Osteoblast (primary cell): Measurements from ENCODE around the gene TMEM108. TPM values are rescaled to one million over a fixed set of nuclear protein-coding genes. Genes with fewer than 3 reads are reported as not detected.
A peak's percentile ranks its signal among the peaks of the same experiment; 100 is the strongest.

Experiments
- DNase-seq: peaks from one replicate; pipeline ENCODE4 v3.0.0; 2011; ENCODE audit warnings: low spot score, mixed read lengths; ENCODE audit not compliant: insufficient read length; ENCODE audit errors: missing footprints
- H2AFZ ChIP-seq: 2 replicates; pipeline ENCODE4 v1.6.0; 2011; ENCODE audit warnings: mild to moderate bottlenecking, low read length
- H3K27ac ChIP-seq: 2 replicates; pipeline ENCODE4 v1.5.1; 2011; ENCODE audit warnings: mild to moderate bottlenecking, low read depth, low read length, moderate library complexity
- H3K27me3 ChIP-seq: 2 replicates; pipeline ENCODE4 v1.6.0; 2012; ENCODE audit warnings: mild to moderate bottlenecking, control low read depth, inconsistent platforms, low read length, moderate library complexity; ENCODE audit not compliant: insufficient read depth
- H3K36me3 ChIP-seq: 2 replicates; pipeline ENCODE4 v1.5.1; 2011; ENCODE audit warnings: mild to moderate bottlenecking, low read length, control low read depth, moderate library complexity; ENCODE audit not compliant: insufficient read depth
- H3K4me1 ChIP-seq: 2 replicates; pipeline ENCODE4 v1.5.1; 2011; ENCODE audit warnings: mild to moderate bottlenecking, low read length, control low read depth, moderate library complexity; ENCODE audit not compliant: insufficient read depth
- H3K4me2 ChIP-seq: 2 replicates; pipeline ENCODE4 v1.6.0; 2011; ENCODE audit warnings: mild to moderate bottlenecking, low read length; ENCODE audit not compliant: insufficient read depth
- H3K4me3 ChIP-seq: fragments of 200-600 bp; sonication (generic); 3 replicates; pipeline ENCODE4 v1.5.1; 2012; ENCODE audit warnings: mild to moderate bottlenecking, low read length, inconsistent platforms; ENCODE audit not compliant: insufficient read depth
- H3K79me2 ChIP-seq: 2 replicates; pipeline ENCODE4 v1.6.0; 2012; ENCODE audit warnings: mild to moderate bottlenecking, low read length, control low read depth, inconsistent platforms; ENCODE audit not compliant: insufficient read depth
- H3K9me3 ChIP-seq: 2 replicates; pipeline ENCODE4 v1.5.1; 2011; ENCODE audit warnings: low read depth, low read length, control low read depth
- H4K20me1 ChIP-seq: 2 replicates; pipeline ENCODE4 v1.6.0; 2012; ENCODE audit warnings: mild to moderate bottlenecking, low read length, control low read depth; ENCODE audit not compliant: insufficient read depth
- CTCF ChIP-seq: IDR thresholded peaks from 2 replicates; pipeline ENCODE4 v1.5.1; 2011; ENCODE audit warnings: mild to moderate bottlenecking, low read depth, low read length, moderate library complexity; ENCODE audit errors: extremely low read depth
- total RNA-seq: library from RNA; depleted of rRNA; stranded (reverse); fragments of >200 nt; gene quantifications from 2 replicates; pipeline ENCODE4 v1.2.3, GENCODE V29; 2012

TMEM108 gene
- total RNA-seq, 1 donor = 0.36 TPM

GRCh38 chr3:133032301-133032700 is 5.9 kb upstream of the TMEM108 start:
- DNase-seq = no peak
- Histone ChIP-seq H3K27ac (no peak overlapping the region), H4K20me1 (no peaks in the 10 kb centered on the region), H3K27me3 (peaks cover 17% of the 10 kb centered on the region), H3K36me3 (no peaks in the 10 kb centered on the region), H3K79me2 (no peaks in the 10 kb centered on the region), H2AFZ (no peak overlapping the region), H3K9me3 (no peaks in the 10 kb centered on the region), H3K4me2 (no peak overlapping the region), H3K4me1 (no peaks in the 10 kb centered on the region), H3K4me3 (no peak overlapping the region)
- TF ChIP-seq CTCF = no peak

- TF ChIP-seq CTCF = no peak
- Histone ChIP-seq H3K36me3 (no peaks in the 10 kb centered on the region), H2AFZ (peak overlapping the region; percentile 76), H3K27ac (no peak overlapping the region), H3K79me2 (no peaks in the 10 kb centered on the region), H3K4me3 (no peak overlapping the region), H3K27me3 (peaks cover 47% of the 10 kb centered on the region), H4K20me1 (no peaks in the 10 kb centered on the region), H3K9me3 (no peaks in the 10 kb centered on the region), H3K4me1 (peaks cover 4% of the 10 kb centered on the region), H3K4me2 (peak overlapping the region; percentile 71)
- peak; percentile 57 for DNase-seq
These were observed 755 bp upstream of the TMEM108 start for GRCh38 chr3:133037436-133037835.

GRCh38 chr3:133038731-133039375 is 662 bp downstream of the TMEM108 start:
- Histone ChIP-seq H3K27me3 (peaks cover 47% of the 10 kb centered on the region), H3K4me1 (peaks cover 4% of the 10 kb centered on the region), H3K4me2 (peak overlapping the region; percentile 71), H3K36me3 (no peaks in the 10 kb centered on the region), H3K27ac (no peak overlapping the region), H4K20me1 (no peaks in the 10 kb centered on the region), H3K79me2 (no peaks in the 10 kb centered on the region), H2AFZ (peak overlapping the region; percentile 76), H3K4me3 (peak overlapping the region; percentile 69), H3K9me3 (no peaks in the 10 kb centered on the region)
- DNase-seq = peak; percentile 84
- no peak for TF ChIP-seq CTCF

- peak; percentile 88 for TF ChIP-seq CTCF
- Histone ChIP-seq H3K27me3 (peaks cover 47% of the 10 kb centered on the region), H3K4me3 (no peak overlapping the region), H4K20me1 (no peaks in the 10 kb centered on the region), H3K79me2 (no peaks in the 10 kb centered on the region), H3K9me3 (no peaks in the 10 kb centered on the region), H2AFZ (peak overlapping the region; percentile 57), H3K27ac (no peak overlapping the region), H3K4me2 (peak overlapping the region; percentile 2), H3K36me3 (no peaks in the 10 kb centered on the region), H3K4me1 (peaks cover 4% of the 10 kb centered on the region)
- DNase-seq = peak; percentile 97
These were observed 2.7 kb downstream of the TMEM108 start for GRCh38 chr3:133040696-133041523.
